ENCODE measurements around the gene CENPX. TPM values are rescaled to one million over a fixed set of nuclear protein-coding genes. Genes with fewer than 3 reads are reported as not detected.

Gene CENPX
- total RNA-seq, 1 donor from 2014 or later, result 61.3 TPM

DNA sequence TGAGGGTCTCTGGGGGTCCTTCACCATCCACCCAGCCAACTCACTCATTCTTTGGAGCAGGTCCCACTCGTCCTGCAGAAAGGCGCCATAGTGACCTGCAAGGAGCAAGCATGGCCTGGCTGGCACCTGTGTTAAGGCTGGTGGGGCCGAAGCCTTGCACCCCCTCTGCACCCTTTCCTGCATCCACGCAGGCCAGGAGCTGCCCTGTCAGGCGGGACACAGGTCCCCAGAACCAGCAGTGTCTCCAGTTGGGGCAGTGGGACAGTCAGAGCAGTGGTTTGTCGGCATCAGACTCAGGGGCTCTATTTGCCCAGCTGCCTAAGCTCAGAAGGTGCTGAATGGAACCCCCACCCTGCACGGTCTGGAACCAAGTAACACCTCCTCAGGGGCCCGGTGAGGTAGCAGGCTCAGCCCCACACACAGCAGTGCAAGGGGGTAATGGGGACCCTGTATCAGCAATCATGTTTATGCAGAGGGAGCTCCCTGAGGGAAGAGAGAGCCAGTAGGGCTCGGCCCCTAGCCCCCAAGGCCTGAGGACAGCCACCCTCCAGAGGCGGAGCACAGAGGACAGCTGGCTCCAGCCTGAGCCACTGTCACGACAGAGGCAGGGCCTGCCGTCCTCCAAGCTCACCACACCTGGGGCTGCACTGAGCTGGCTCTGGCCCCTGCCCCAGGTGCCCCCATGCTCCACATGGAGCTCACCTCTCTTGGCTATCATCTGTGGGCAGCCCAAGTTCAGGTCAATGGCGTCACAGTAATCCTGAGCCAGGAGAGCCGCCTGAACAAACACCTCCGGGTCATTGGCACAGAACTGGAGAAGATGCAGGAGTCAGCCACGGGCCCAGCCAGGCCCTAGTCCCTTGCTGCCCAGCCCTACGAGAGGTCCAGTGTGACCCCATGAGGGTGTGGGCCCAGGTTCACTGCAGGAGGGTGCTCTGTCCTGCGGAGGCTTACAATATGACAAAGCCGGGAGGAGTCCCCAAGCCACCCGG lies 41.0 kb upstream of the CENPX start:
- no peak for TF ChIP-seq CTCF (IDR thresholded peaks at IDR 0.05; ENCODE audit: insufficient read depth, low read length, poor library complexity, severe bottlenecking)
- no peak overlapping the region for H3K4me3 ChIP-seq (ENCODE audit: low read depth, low read length)
- no peaks in the 10 kb centered on the region for H3K36me3 ChIP-seq (ENCODE audit: control insufficient read depth, insufficient read depth, low read length)
- no peaks in the 10 kb centered on the region for H3K27me3 ChIP-seq (ENCODE audit: control insufficient read depth, insufficient read depth, low read length)
- DNase-seq (ENCODE audit: low read depth), result no peak

DNA sequence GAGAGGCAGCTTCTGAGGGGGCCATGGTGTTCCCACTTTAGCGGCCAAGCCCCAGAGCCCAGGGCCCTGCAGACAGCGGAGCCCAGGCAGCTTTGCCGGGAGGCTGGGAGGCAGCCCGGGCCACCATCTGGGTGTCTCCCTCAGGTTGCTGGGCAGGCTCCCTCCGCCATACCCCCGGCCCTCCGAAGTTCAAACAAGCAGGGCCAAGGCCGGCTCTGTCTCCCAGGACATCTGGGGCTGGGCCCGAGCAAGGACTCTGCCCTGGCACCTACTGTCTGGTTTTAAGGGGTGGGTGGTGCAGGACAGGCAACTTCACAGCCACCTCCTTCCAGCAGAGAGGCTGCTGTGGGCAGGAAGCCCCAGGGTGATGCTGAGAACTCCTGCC lies 40.3 kb upstream of the CENPX start:
- H3K27me3 ChIP-seq (ENCODE audit: control insufficient read depth, insufficient read depth, low read length), result no peaks in the 10 kb centered on the region
- H3K36me3 ChIP-seq (ENCODE audit: control insufficient read depth, insufficient read depth, low read length), result no peaks in the 10 kb centered on the region
- TF ChIP-seq CTCF (IDR thresholded peaks at IDR 0.05; ENCODE audit: insufficient read depth, low read length, poor library complexity, severe bottlenecking), result no peak
- H3K4me3 ChIP-seq (ENCODE audit: low read depth, low read length), result no peak overlapping the region
- DNase-seq (ENCODE audit: low read depth), result no peak

DNA sequence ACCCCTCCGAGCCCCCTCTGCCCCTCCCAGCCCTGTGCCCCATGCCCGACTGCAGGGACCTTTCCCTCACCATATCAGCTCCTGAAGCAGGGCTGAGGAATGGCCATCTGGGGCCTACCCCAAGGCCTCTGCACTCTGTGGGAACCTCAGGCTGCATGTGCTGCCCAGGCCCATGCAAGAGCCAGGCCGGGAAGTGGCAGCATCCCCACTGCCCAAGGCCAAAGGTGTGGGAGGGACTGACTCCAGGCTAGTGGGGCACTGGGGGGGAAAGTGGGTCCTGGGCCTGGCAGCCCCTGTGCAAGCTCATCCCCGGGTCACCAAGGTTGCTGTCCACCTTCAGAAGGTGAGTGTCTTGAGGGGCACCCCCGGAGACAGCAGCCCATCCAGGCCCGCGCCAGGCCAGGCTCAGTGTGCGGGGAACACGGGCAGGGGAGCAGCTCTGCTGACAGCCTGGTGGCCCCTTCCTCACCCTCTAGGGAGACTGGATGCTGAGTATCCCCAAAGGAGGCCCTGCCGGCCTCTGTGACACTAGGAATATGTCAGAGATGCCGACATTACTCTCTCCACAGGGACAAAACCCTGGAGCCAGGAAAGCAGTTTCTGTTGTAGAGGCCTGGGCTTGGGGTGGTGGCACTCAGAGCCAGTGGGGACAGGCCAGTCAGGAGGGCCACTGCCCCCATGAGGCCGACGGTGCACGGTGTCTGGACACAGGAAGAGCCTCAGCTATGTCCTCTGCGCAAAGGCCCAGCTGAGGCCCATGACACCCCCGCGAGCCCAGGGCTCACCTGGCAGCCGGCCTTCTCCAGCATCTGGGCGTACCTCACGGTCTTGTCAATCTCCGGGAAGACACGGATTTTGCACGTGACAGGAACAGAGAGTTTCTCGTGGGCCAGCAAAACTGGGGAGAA lies 39.7 kb upstream of the CENPX start:
- no peaks in the 10 kb centered on the region for H3K36me3 ChIP-seq (ENCODE audit: control insufficient read depth, insufficient read depth, low read length)

GRCh38 chr17:82061047-82061925 lies 38.6 kb upstream of the CENPX start:
- Histone ChIP-seq H3K36me3 (ENCODE audit: control insufficient read depth, insufficient read depth, low read length) (no peaks in the 10 kb centered on the region), H3K4me3 (ENCODE audit: low read depth, low read length) (no peak overlapping the region), H3K27me3 (ENCODE audit: control insufficient read depth, insufficient read depth, low read length) (no peaks in the 10 kb centered on the region)
- no peak for TF ChIP-seq CTCF (IDR thresholded peaks at IDR 0.05; ENCODE audit: insufficient read depth, low read length, poor library complexity, severe bottlenecking)
- DNase-seq (ENCODE audit: low read depth), result no peak

More for the DNA sequence above, 39.7 kb upstream of the CENPX start:
- no peak overlapping the region for H3K4me3 ChIP-seq (ENCODE audit: low read depth, low read length)
- no peaks in the 10 kb centered on the region for H3K27me3 ChIP-seq (ENCODE audit: control insufficient read depth, insufficient read depth, low read length)
- DNase-seq (ENCODE audit: low read depth), result no peak
- TF ChIP-seq CTCF (IDR thresholded peaks at IDR 0.05; ENCODE audit: insufficient read depth, low read length, poor library complexity, severe bottlenecking), result no peak

DNA sequence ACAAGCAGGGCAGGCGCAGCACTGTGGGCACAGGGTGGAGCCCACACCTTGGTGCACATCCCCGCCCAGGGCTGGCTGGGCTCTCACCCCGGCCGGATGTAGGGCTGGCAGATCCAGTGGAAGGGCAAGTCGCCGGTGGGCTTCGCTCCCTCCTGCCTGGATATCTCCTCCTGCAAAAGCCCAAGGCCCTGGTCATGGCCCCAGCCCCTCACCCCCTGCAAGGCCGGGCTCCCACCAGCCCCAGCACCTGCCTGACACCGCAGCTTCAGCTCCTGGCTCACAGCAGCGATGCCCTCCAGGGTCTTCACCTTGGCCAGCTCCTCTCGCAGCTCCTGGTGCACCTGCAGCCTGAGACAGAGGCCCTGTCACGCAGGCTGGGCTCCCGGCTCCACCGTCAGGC lies 37.9 kb upstream of the CENPX start:
- DNase-seq (ENCODE audit: low read depth), result no peak
- no peaks in the 10 kb centered on the region for H3K27me3 ChIP-seq (ENCODE audit: control insufficient read depth, insufficient read depth, low read length)
- no peak for TF ChIP-seq CTCF (IDR thresholded peaks at IDR 0.05; ENCODE audit: insufficient read depth, low read length, poor library complexity, severe bottlenecking)
- H3K4me3 ChIP-seq (ENCODE audit: low read depth, low read length), result no peak overlapping the region
- no peaks in the 10 kb centered on the region for H3K36me3 ChIP-seq (ENCODE audit: control insufficient read depth, insufficient read depth, low read length)
